ES-I3 (cell line): ENCODE data around the gene PPP1R14C.

Experiments used
- H3K36me3 ChIP-seq: 2 replicates; pipeline ENCODE4 v1.6.1; 2013; ENCODE audit warnings: mild to moderate bottlenecking, low read length, control low read depth, moderate library complexity; ENCODE audit not compliant: insufficient read depth
- H3K4me1 ChIP-seq: 2 replicates; pipeline ENCODE4 v1.6.1; 2013; ENCODE audit warnings: mild to moderate bottlenecking, control low read depth, low read length; ENCODE audit not compliant: insufficient read depth
- H3K9ac ChIP-seq: 2 replicates; pipeline ENCODE4 v1.6.1; 2013; ENCODE audit warnings: low read depth, mild to moderate bottlenecking, low read length, moderate library complexity
- H3K9me3 ChIP-seq: 2 replicates; pipeline ENCODE4 v1.6.1; 2013; ENCODE audit warnings: mild to moderate bottlenecking, low read length, moderate library complexity; ENCODE audit not compliant: control insufficient read depth, insufficient read depth

The PPP1R14C gene

GRCh38 chr6:150145830-150146229 is 3.0 kb downstream of the PPP1R14C start:
- Histone ChIP-seq H3K36me3 (no peaks in the 10 kb centered on the region), H3K9ac (no peak overlapping the region), H3K9me3 (no peaks in the 10 kb centered on the region), H3K4me1 (peaks cover 19% of the 10 kb centered on the region)

GRCh38 chr6:150146436-150146835 is 3.6 kb downstream of the PPP1R14C start:
- Histone ChIP-seq H3K9me3 (no peaks in the 10 kb centered on the region), H3K36me3 (no peaks in the 10 kb centered on the region), H3K4me1 (peaks cover 19% of the 10 kb centered on the region), H3K9ac (no peak overlapping the region)

GRCh38 chr6:150149146-150149545 is 6.3 kb downstream of the PPP1R14C start:
- Histone ChIP-seq H3K4me1 (peaks cover 16% of the 10 kb centered on the region), H3K36me3 (no peaks in the 10 kb centered on the region), H3K9ac (no peak overlapping the region), H3K9me3 (no peaks in the 10 kb centered on the region)

- H3K36me3 ChIP-seq: no peaks in the 10 kb centered on the region
- peaks cover 12% of the 10 kb centered on the region for H3K4me1 ChIP-seq
- H3K9me3 ChIP-seq: no peaks in the 10 kb centered on the region
- no peak overlapping the region for H3K9ac ChIP-seq
Measured at GRCh38 chr6:150150458-150150820, 7.6 kb downstream of the PPP1R14C start.

- H3K9me3 ChIP-seq: no peaks in the 10 kb centered on the region
- peaks cover 12% of the 10 kb centered on the region for H3K4me1 ChIP-seq
- H3K9ac ChIP-seq: no peak overlapping the region
- no peaks in the 10 kb centered on the region for H3K36me3 ChIP-seq
Measured at GRCh38 chr6:150150821-150151646, 8.2 kb downstream of the PPP1R14C start.

DNA sequence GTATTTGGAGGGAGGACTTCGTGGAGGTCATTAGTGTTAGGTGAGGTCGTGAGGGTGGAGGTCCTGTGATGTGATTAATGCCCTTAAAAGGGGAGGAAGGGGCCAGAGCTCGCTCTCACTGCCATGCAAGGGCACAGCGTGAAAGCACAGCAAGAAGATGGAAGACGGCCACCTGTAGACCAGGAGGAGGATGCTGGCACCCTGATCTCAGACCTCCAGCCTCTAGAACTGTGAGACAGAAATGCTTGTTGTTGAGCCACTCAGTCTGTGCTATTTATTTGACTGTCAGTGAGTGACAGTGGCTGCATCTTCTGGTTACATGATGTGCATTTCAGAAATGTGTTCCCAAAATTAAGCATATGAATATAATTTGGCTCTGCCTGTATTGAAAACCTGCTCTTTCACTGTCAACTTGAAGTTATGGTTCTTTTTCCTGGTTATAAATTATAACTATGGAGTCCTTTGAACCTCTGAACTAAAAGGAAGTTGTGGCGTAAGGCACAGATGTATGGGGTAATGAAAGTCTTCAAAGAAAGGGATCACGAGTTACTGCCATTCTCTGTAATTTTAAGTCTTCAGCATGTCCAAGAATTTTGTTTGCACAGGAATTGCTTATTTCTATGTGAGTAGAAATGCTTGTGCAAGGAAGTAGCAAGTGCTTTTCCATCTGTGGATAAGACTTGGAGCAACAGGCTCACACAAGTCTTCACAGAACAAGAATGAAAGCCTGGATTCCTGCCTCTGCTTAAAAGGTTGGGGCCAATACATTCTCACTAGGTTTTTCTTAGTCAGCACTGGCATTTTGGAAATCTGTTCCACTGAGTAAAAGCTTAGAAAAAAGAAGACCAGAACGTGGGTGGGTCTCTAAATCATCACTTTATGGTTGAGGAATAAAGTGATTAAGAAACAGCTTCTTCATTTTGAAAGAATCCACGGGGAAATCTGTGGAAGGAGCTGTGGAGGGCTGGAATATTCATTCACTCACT is 10.3 kb downstream of the PPP1R14C start:
- H3K4me1 ChIP-seq: peaks cover 12% of the 10 kb centered on the region
- no peak overlapping the region for H3K9ac ChIP-seq
- no peaks in the 10 kb centered on the region for H3K9me3 ChIP-seq
- no peaks in the 10 kb centered on the region for H3K36me3 ChIP-seq

DNA sequence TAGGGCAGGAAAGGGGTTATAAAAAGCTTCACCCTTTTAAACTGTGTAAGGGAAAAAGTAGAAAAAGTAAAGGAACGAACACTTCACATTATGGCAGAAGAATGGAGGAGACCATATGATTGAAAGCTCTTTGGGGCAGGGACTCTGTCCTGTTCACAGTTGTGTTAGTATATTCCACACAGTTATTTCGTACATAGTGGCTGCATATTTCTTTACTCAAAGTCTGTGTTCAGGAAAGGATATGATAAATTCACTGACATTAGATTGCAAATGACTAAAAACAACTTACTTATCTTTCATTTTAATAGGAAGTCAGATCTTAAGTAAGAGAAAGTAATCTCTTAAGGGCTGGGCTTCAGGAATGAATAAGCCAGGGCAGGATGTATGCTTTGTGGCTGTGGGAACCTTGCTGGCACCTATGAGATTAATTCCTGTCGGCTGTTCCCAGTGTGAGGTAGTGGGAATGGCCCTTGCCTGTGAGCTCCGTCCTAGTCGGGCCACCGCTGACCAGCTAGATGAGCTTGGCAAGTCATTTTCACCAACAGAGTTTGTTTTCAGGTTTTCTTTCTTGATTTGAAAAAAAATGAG is 11.2 kb downstream of the PPP1R14C start:
- H3K9me3 ChIP-seq: no peaks in the 10 kb centered on the region
- H3K36me3 ChIP-seq: no peaks in the 10 kb centered on the region
- H3K4me1 ChIP-seq: peaks cover 12% of the 10 kb centered on the region
- H3K9ac ChIP-seq: no peak overlapping the region

DNA sequence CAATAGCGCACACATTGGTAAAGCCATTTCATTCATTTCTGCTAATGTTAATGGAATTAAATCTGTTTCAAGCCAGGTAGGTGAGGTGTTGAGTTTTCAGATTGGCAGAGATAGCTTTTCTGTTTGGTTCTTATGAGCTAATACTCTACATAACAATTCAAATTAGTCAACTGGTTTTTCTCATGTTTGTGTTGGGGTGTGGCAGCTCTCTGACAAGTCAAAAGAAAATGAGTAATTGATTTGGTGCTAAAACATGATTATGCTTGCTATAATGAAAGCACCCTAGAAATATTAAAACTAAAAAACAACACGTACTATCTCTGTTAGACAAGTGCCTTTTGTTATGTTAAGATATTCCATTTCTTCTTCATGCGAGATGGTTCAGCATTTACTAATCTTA is 13.6 kb downstream of the PPP1R14C start:
- no peaks in the 10 kb centered on the region for H3K9me3 ChIP-seq
- no peaks in the 10 kb centered on the region for H3K4me1 ChIP-seq
- H3K9ac ChIP-seq: no peak overlapping the region
- H3K36me3 ChIP-seq: no peaks in the 10 kb centered on the region

DNA sequence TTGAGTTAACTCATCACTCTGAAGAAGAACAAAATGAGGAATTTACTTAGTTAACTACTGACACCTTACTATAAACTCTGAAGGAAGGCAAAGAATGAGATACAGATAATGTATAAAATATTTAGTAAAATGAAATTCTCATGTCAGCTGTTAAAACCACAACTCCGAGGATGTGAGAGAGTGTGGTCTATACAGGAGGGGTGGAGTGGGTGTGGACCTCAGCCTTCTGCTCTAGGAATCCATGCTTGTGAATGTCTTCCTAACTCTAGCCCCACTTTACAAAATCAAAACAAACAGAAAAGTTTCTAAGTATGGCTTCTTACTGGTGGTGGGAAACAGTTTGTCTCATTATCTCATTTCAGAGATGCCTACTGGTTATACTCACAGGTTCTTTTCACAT is 14.2 kb downstream of the PPP1R14C start:
- Histone ChIP-seq H3K4me1 (no peaks in the 10 kb centered on the region), H3K9ac (no peak overlapping the region), H3K36me3 (no peaks in the 10 kb centered on the region), H3K9me3 (no peaks in the 10 kb centered on the region)

DNA sequence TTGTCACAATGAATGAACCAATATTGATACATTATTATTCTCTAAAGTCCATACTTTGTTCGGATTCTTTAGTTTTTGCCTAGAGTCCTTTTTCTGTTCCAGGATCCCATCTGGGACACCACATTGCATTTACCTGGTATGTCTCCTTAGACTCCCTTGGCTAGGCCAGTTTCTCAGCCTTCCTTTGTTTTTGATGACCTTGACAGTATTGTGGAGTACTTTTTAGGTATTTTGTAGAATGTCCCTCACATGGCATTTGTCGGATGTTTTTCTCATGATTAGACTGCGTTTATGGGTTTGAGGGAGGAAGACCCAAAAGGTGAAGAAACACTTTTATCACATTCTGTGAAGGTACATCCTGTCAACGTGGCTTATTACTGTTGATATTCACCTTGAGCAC is 16.9 kb downstream of the PPP1R14C start:
- Histone ChIP-seq H3K36me3 (no peaks in the 10 kb centered on the region), H3K9me3 (no peaks in the 10 kb centered on the region), H3K4me1 (no peaks in the 10 kb centered on the region), H3K9ac (no peak overlapping the region)

GRCh38 chr6:150163970-150164369 is 21.1 kb downstream of the PPP1R14C start:
- H3K4me1 ChIP-seq: no peaks in the 10 kb centered on the region
- no peaks in the 10 kb centered on the region for H3K9me3 ChIP-seq
- H3K9ac ChIP-seq: no peak overlapping the region
- H3K36me3 ChIP-seq: no peaks in the 10 kb centered on the region

GRCh38 chr6:150165020-150165702 is 22.3 kb downstream of the PPP1R14C start:
- no peak overlapping the region for H3K9ac ChIP-seq
- H3K4me1 ChIP-seq: no peaks in the 10 kb centered on the region
- H3K36me3 ChIP-seq: no peaks in the 10 kb centered on the region
- no peaks in the 10 kb centered on the region for H3K9me3 ChIP-seq

DNA sequence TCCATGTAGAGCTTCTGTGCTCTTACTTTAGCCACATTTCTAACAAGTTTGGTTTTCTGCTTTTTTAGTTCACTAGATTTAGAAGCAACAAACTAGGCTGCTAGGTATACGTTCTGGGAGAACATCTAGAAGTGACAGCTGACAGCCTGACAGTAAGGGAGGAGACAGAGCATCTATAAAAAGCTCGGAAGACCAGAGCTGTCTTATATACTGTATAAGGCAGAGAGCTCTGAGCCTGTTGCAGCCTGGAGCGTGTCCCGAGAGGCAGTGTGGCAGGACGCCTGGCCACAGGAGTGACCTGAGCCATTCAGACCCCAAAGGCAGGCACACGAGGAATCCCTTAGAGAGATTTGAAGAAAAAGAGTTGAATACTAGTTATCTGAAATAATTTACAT is 24.6 kb downstream of the PPP1R14C start:
- H3K9me3 ChIP-seq: no peaks in the 10 kb centered on the region
- H3K36me3 ChIP-seq: no peaks in the 10 kb centered on the region
- H3K9ac ChIP-seq: peak overlapping the region; percentile 18; the same call in 1 of the 2 replicates
- H3K4me1 ChIP-seq: no peaks in the 10 kb centered on the region

GRCh38 chr6:150169181-150169580 is 26.3 kb downstream of the PPP1R14C start:
- Histone ChIP-seq H3K9me3 (no peaks in the 10 kb centered on the region), H3K9ac (no peak overlapping the region), H3K4me1 (no peaks in the 10 kb centered on the region)

More at GRCh38 chr6:150169181-150169580, 26.3 kb downstream of the PPP1R14C start:
- no peaks in the 10 kb centered on the region for H3K36me3 ChIP-seq
